IMR-90 (cell line): ENCODE results near the gene RBM10. TPM values are rescaled to one million over a fixed set of nuclear protein-coding genes. Genes with fewer than 3 reads are reported as not detected.

ENCODE experiments used
- ATAC-seq: fragments of 200-7000 bp; cut with Tn5 transposase; 2 replicates; pipeline ENCODE4 v1.9.1; 2020; ENCODE audit warnings: low read depth, mild to moderate bottlenecking, moderate library complexity
- BruUV-seq: library from RNA; stranded (reverse); fragments of 400-500 nt; replicated peaks from 2 replicates; lab custom pipeline; 2021; lab: Mats Ljungman, UMichigan
- CTCF ChIA-PET: fragments of 300-600 bp; formaldehyde crosslinking; extraction: SDS; loops from one replicate; lab custom pipeline; 2021; ENCODE audit warnings: antibody characterized with exemption; lab: Yijun Ruan, JAX
- POLR2A ChIA-PET: fragments of 300-600 bp; sonication (Branson Sonifier 250); formaldehyde crosslinking; loops from one replicate; lab custom pipeline; 2022; ENCODE audit warnings: antibody characterized with exemption; ENCODE audit not compliant: unreplicated experiment; lab: Charles Lee
- DNase-seq: peaks from one replicate; pipeline ENCODE4 v3.0.0; 2013
- H2AFZ ChIP-seq: replicated peaks from 2 replicates; pipeline ENCODE3; 2013; ENCODE audit warnings: low read length, mild to moderate bottlenecking; ENCODE audit not compliant: poor library complexity
- H2AK5ac ChIP-seq: 2 replicates; pipeline ENCODE4 v1.6.1; 2013; ENCODE audit warnings: low read depth, low read length, inconsistent platforms
- H2AK9ac ChIP-seq: replicated peaks from 2 replicates; pipeline ENCODE3; 2013; ENCODE audit warnings: mild to moderate bottlenecking, low read depth, low read length, moderate library complexity; ENCODE audit not compliant: poor library complexity
- H2BK120ac ChIP-seq: 2 replicates; pipeline ENCODE4 v1.6.1; 2013; ENCODE audit warnings: low read depth, low read length, inconsistent platforms
- H2BK15ac ChIP-seq: 3 replicates; pipeline ENCODE4 v1.6.1; 2013; ENCODE audit warnings: low read depth, low read length, inconsistent platforms
- H2BK20ac ChIP-seq: 2 replicates; pipeline ENCODE4 v1.6.1; 2013; ENCODE audit warnings: low read depth, mild to moderate bottlenecking, inconsistent platforms, low read length, moderate library complexity
- H2BK5ac ChIP-seq: 2 replicates; pipeline ENCODE4 v1.6.1; 2013; ENCODE audit warnings: mild to moderate bottlenecking, low read depth, low read length, inconsistent platforms; ENCODE audit not compliant: poor library complexity, severe bottlenecking
- H3K14ac ChIP-seq: replicated peaks from 2 replicates; pipeline ENCODE4 v1.6.1; 2013; ENCODE audit warnings: low read depth, low read length, inconsistent platforms
- H3K18ac ChIP-seq: 2 replicates; pipeline ENCODE4 v1.6.1; 2013; ENCODE audit warnings: low read depth, low read length, control low read depth
- H3K23ac ChIP-seq: 2 replicates; pipeline ENCODE4 v1.6.1; 2013; ENCODE audit warnings: low read depth, low read length, inconsistent platforms
- H3K27ac ChIP-seq: 2 replicates; pipeline ENCODE4 v1.5.1; 2013; ENCODE audit warnings: mild to moderate bottlenecking, control low read depth, low read length; ENCODE audit not compliant: insufficient read depth
- H3K27me3 ChIP-seq: 2 replicates; pipeline ENCODE4 v1.6.1; 2013; ENCODE audit warnings: low read length; ENCODE audit not compliant: control insufficient read depth, insufficient read depth
- H3K36me3 ChIP-seq: 2 replicates; pipeline ENCODE4 v1.6.1; 2013; ENCODE audit warnings: low read length, mixed read lengths; ENCODE audit not compliant: control insufficient read depth, insufficient read depth
- H3K4ac ChIP-seq: 2 replicates; pipeline ENCODE4 v1.6.1; 2013; ENCODE audit warnings: low read depth, low read length, inconsistent platforms
- H3K4me1 ChIP-seq: 2 replicates; pipeline ENCODE4 v1.6.1; 2013; ENCODE audit warnings: low read length, mixed read lengths; ENCODE audit not compliant: control insufficient read depth, insufficient read depth
- H3K4me2 ChIP-seq: 2 replicates; pipeline ENCODE4 v1.6.1; 2013; ENCODE audit warnings: low read depth, mild to moderate bottlenecking, control low read depth, low read length, moderate library complexity
- H3K4me3 ChIP-seq: 2 replicates; pipeline ENCODE4 v1.5.1; 2013; ENCODE audit warnings: low read depth, mild to moderate bottlenecking, control low read depth, low read length, moderate library complexity; ENCODE audit not compliant: insufficient read depth
- H3K56ac ChIP-seq: 2 replicates; pipeline ENCODE4 v1.6.1; 2013; ENCODE audit warnings: low read length, inconsistent platforms; ENCODE audit not compliant: insufficient read depth; ENCODE audit errors: extremely low read depth
- H3K79me1 ChIP-seq, 2 experiments: 2 replicates each; pipeline ENCODE4 v1.6.1; 2013; ENCODE audit warnings: low read length in 2 of 2, inconsistent platforms in 1 of 2, low read depth in 1 of 2
- H3K9ac ChIP-seq: 2 replicates; pipeline ENCODE4 v1.6.1; 2013; ENCODE audit warnings: low read depth, low read length, control low read depth
- H3K9me1 ChIP-seq: 2 replicates; pipeline ENCODE4 v1.6.1; 2013; ENCODE audit warnings: low read length, inconsistent platforms; ENCODE audit not compliant: insufficient read depth
- H3K9me3 ChIP-seq: 2 replicates; pipeline ENCODE4 v1.6.1; 2013; ENCODE audit warnings: low read length; ENCODE audit not compliant: control insufficient read depth, insufficient read depth
- H4K20me1 ChIP-seq: 2 replicates; pipeline ENCODE4 v1.6.1; 2013; ENCODE audit warnings: low read length, inconsistent platforms; ENCODE audit not compliant: insufficient read depth
- H4K5ac ChIP-seq: 2 replicates; pipeline ENCODE4 v1.6.1; 2013; ENCODE audit warnings: mild to moderate bottlenecking, low read depth, low read length, control low read depth
- H4K8ac ChIP-seq, 2 experiments: 2 replicates each; pipeline ENCODE4 v1.6.1; 2013; ENCODE audit warnings: low read depth in 2 of 2, low read length in 2 of 2, control low read depth in 1 of 2, inconsistent platforms in 1 of 2
- H4K91ac ChIP-seq: 2 replicates; pipeline ENCODE4 v1.6.1; 2013; ENCODE audit warnings: low read depth, low read length, inconsistent platforms; ENCODE audit not compliant: insufficient read depth
- BHLHE40 ChIP-seq: fragments of 150-350 bp; IDR thresholded peaks from 2 replicates; pipeline ENCODE4 v1.6.1; 2016; ENCODE audit warnings: mild to moderate bottlenecking, low read depth, low read length
- CEBPB ChIP-seq: IDR thresholded peaks from 2 replicates; pipeline ENCODE4 v1.6.1; 2012; ENCODE audit warnings: low read depth, low read length, improper control_type of control experiment
- CHD1 ChIP-seq: IDR thresholded peaks from 2 replicates; pipeline ENCODE4 v1.6.1; 2012; ENCODE audit warnings: low read depth, low read length, improper control_type of control experiment
- FOS ChIP-seq: fragments of 150-350 bp; IDR thresholded peaks from 2 replicates; pipeline ENCODE4 v1.6.1; 2016; ENCODE audit warnings: low read depth, low read length
- MAZ ChIP-seq: IDR thresholded peaks from 2 replicates; pipeline ENCODE4 v1.6.1; 2012; ENCODE audit warnings: low read depth, mild to moderate bottlenecking, low read length, improper control_type of control experiment, moderate library complexity, borderline replicate concordance
- NFE2L2 ChIP-seq: fragments of 150-350 bp; IDR thresholded peaks from 2 replicates; pipeline ENCODE4 v1.6.1; 2016; ENCODE audit warnings: low read depth, mild to moderate bottlenecking, low read length
- POLR2A ChIP-seq: IDR thresholded peaks from 2 replicates; pipeline ENCODE4 v1.6.1; 2012; ENCODE audit warnings: mild to moderate bottlenecking, low read depth, low read length
- RAD21 ChIP-seq: IDR thresholded peaks from 2 replicates; pipeline ENCODE4 v1.6.1; 2012; ENCODE audit warnings: low read length, improper control_type of control experiment
- RCOR1 ChIP-seq: IDR thresholded peaks from 2 replicates; pipeline ENCODE4 v1.6.1; 2012; ENCODE audit warnings: mild to moderate bottlenecking, low read length, improper control_type of control experiment; ENCODE audit not compliant: insufficient replicate concordance
- RFX5 ChIP-seq: IDR thresholded peaks from 2 replicates; pipeline ENCODE4 v1.8.0; 2012; ENCODE audit warnings: low read depth, mild to moderate bottlenecking, low read length, moderate library complexity
- SMC3 ChIP-seq: fragments of 150-350 bp; IDR thresholded peaks from 2 replicates; pipeline ENCODE4 v1.6.1; 2016; ENCODE audit warnings: low read depth, mild to moderate bottlenecking, antibody characterized with exemption, low read length, moderate library complexity
- WGBS, 2 experiments: methylation state at CpG; one replicate each; pipeline versions ENCODE4 v1.1.5 to v1.1.7; 2013; ENCODE audit warnings: missing lambda C conversion rate in 2 of 2; ENCODE audit not compliant: insufficient read length in 1 of 2; ENCODE audit errors: extremely low coverage in 2 of 2; 5-methylcytosine and 5-hydroxymethylcytosine counted together
- dilution Hi-C: fragments of 300-500 bp; cut with HindIII; formaldehyde crosslinking; loops from one replicate; pipeline ENCODE4 v1.14.3; 2018; ENCODE audit warnings: low sequenced_read_pairs; ENCODE audit not compliant: unreplicated experiment
- in situ Hi-C: fragments of 300-500 bp; cut with MboI; formaldehyde crosslinking; loops from 3 replicates; pipeline ENCODE4 v1.14.3; 2019; ENCODE audit warnings: low sequenced_read_pairs, inconsistent platforms, mixed read lengths
- intact Hi-C: fragments of 100-400 bp; cut with micrococcal nuclease; formaldehyde crosslinking; loops from 2 replicates; pipeline ENCODE4 v1.10.0; 2022
- polyA plus RNA-seq, 3 experiments: library from polyadenylated mRNA; depleted of rRNA; stranded (reverse); fragments of >200 nt; gene quantifications; 2 replicates each; pipeline ENCODE4 v1.2.3, GENCODE V29; 2012; ENCODE audit warnings: low replicate concordance in 1 of 3
- total RNA-seq: library from RNA; depleted of rRNA; stranded (reverse); fragments of >200 nt; gene quantifications from 2 replicates; pipeline ENCODE4 v1.2.3, GENCODE V29; 2012
- TF ChIP-seq, protein P1 (sequence below): conservative IDR thresholded peaks from 2 replicates; pipeline ENCODE4 v1.5.1; 2012; ENCODE audit warnings: mild to moderate bottlenecking, low read depth, low read length, improper control_type of control experiment
- TF ChIP-seq, protein P2 (sequence below): fragments of 150-350 bp; IDR thresholded peaks from 2 replicates; pipeline ENCODE4 v1.6.1; 2016; ENCODE audit warnings: low read depth, mild to moderate bottlenecking, low read length, moderate library complexity, borderline replicate concordance
- TF ChIP-seq, protein P3 (sequence below): fragments of 150-350 bp; IDR thresholded peaks from 2 replicates; pipeline ENCODE4 v1.6.1; 2017; ENCODE audit warnings: mild to moderate bottlenecking, antibody characterized with exemption, low read length, low read depth

RBM10 gene
- total and polyA plus RNA-seq, 2 of the 4 experiments (the other 2 are of a cell fraction) = 33.4 to 36.0 TPM

DNA sequence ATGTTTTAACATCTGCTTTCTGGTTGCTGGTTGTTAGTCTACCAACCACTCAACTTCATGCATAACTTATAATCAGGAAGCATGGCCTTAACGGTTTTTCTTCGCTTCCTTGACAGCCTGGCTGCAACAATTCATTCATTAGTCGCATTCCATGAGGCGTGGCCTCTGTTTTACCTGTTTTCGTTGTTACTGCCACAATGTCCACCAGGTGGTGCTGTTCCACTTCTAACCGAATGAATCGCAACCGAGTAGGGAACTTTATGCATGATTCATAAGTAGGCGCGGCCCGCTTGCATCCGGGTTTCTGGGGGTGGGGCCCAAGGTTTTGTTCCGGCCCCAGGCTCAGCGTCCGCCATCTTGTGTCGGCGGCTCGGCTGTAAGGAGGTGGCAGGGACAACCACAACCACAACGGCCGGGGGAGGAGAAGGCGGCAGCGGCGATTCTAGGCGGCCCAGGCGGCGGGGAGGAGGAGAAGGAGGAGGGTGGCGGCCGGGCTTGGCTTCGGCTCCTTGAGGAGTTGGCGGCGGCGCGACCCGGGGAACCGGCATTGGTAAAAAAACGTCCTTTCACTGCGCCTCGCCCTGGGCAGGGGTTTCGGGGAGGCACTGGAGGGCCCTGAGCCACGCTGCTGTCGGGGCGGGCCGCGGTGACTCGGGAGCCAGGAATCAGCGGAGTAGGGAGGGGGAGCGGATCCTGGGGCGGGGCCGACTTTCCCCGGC, 48.6 kb downstream of the RBM10 start, which contains the start of gene UBA1:
UBA1 (plus strand) TSS at position 355 of the 719 bp plus-strand sequence. CDS start 4,974 bp downstream, outside the sequence.
- ATAC-seq = peak; percentile 82
- peak; percentile 94 for TF ChIP-seq POLR2A
- TF ChIP-seq, protein P1, sequence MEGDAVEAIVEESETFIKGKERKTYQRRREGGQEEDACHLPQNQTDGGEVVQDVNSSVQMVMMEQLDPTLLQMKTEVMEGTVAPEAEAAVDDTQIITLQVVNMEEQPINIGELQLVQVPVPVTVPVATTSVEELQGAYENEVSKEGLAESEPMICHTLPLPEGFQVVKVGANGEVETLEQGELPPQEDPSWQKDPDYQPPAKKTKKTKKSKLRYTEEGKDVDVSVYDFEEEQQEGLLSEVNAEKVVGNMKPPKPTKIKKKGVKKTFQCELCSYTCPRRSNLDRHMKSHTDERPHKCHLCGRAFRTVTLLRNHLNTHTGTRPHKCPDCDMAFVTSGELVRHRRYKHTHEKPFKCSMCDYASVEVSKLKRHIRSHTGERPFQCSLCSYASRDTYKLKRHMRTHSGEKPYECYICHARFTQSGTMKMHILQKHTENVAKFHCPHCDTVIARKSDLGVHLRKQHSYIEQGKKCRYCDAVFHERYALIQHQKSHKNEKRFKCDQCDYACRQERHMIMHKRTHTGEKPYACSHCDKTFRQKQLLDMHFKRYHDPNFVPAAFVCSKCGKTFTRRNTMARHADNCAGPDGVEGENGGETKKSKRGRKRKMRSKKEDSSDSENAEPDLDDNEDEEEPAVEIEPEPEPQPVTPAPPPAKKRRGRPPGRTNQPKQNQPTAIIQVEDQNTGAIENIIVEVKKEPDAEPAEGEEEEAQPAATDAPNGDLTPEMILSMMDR = peak; percentile 92
- TF ChIP-seq, protein P2, sequence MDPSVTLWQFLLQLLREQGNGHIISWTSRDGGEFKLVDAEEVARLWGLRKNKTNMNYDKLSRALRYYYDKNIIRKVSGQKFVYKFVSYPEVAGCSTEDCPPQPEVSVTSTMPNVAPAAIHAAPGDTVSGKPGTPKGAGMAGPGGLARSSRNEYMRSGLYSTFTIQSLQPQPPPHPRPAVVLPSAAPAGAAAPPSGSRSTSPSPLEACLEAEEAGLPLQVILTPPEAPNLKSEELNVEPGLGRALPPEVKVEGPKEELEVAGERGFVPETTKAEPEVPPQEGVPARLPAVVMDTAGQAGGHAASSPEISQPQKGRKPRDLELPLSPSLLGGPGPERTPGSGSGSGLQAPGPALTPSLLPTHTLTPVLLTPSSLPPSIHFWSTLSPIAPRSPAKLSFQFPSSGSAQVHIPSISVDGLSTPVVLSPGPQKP = no peak
- TF ChIP-seq RFX5 = no peak
- no peak for TF ChIP-seq BHLHE40
- peak; percentile 80 for TF ChIP-seq SMC3
- no peak for TF ChIP-seq CEBPB
- peak; percentile 62; the same call in 1 of the 2 replicates for TF ChIP-seq FOS
- TF ChIP-seq MAZ = peak; percentile 50; the same call in 1 of the 2 replicates
- no peak for TF ChIP-seq CHD1
- TF ChIP-seq RCOR1 = no peak
- TF ChIP-seq RAD21 = peak; percentile 92
- TF ChIP-seq, protein P3, sequence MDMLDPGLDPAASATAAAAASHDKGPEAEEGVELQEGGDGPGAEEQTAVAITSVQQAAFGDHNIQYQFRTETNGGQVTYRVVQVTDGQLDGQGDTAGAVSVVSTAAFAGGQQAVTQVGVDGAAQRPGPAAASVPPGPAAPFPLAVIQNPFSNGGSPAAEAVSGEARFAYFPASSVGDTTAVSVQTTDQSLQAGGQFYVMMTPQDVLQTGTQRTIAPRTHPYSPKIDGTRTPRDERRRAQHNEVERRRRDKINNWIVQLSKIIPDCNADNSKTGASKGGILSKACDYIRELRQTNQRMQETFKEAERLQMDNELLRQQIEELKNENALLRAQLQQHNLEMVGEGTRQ = no peak
- no peak for TF ChIP-seq NFE2L2

More for the DNA sequence above, 48.6 kb downstream of the RBM10 start, which contains the start of gene UBA1:
- Histone ChIP-seq H4K91ac (peak within 1 kb of the TSS; percentile 81), H4K5ac (peak within 1 kb of the TSS; percentile 29; the same call in 1 of the 2 replicates), H3K14ac (peak within 1 kb of the TSS; percentile 91), H2BK20ac (no peak within 1 kb of the TSS), H3K4ac (peak within 1 kb of the TSS; percentile 85), H3K36me3 (peaks cover 19% of the 10 kb centered on the region), H3K27me3 (no peaks in the 10 kb centered on the region; the same call in 1 of the 2 replicates), H2BK5ac (peak within 1 kb of the TSS; percentile 79), H3K23ac (peak within 1 kb of the TSS; percentile 94), H3K4me3 (peak within 1 kb of the TSS; percentile 74), H3K27ac (peak within 1 kb of the TSS; percentile 87), H3K18ac (peak within 1 kb of the TSS; percentile 37; the same call in 1 of the 2 replicates), H2AK5ac (peak within 1 kb of the TSS; percentile 63; the same call in 1 of the 2 replicates), H4K20me1 (peaks cover 45% of the 10 kb centered on the region), H2BK15ac (no peak within 1 kb of the TSS), H3K9me3 (no peaks in the 10 kb centered on the region), H4K8ac (peak within 1 kb of the TSS; percentile 63 to 86; a peak in 3 of 4 replicates), H2BK120ac (no peak within 1 kb of the TSS), H3K9me1 (peaks cover 5% of the 10 kb centered on the region; the same call in 1 of the 2 replicates), H3K9ac (peak within 1 kb of the TSS; percentile 88), H3K79me1 (peaks cover 15 to 47% of the 10 kb centered on the region in 2 experiments), H3K56ac (peak within 1 kb of the TSS; percentile 91), H2AK9ac (peak within 1 kb of the TSS; percentile 99), H3K4me2 (peak within 1 kb of the TSS; percentile 94), H2AFZ (peak within 1 kb of the TSS; percentile 96), H3K4me1 (peaks cover 24% of the 10 kb centered on the region)
- intact Hi-C loops = loop anchor here (1.0 to 5.0 kb wide), 6 partner anchors 119 to 831 kb away; partner anchors contain the start of gene ZNF41
- dilution Hi-C loops = no loop called here
- in situ Hi-C loops = loop anchor here (10.0 kb wide), 2 partner anchors 191 to 331 kb away; no protein-coding TSS in a partner anchor
- peak; percentile 95 for DNase-seq
- WGBS, 2 experiments = 4% methylated on average over 9 of the region's 50 CpGs; no CpG with 5 or more reads in 1 of the 2 experiments
- CTCF ChIA-PET = no interaction called here
- no TSS peak for BruUV-seq
- POLR2A ChIA-PET = no interaction called here
